ENCODE data around the gene HMGN3.

Gene HMGN3

GRCh38 chr6:79202556-79202955, 31.9 kb downstream of the HMGN3 start:
- Histone ChIP-seq H3K9me3 (ENCODE audit: control extremely low read depth in 1 of 5, control insufficient read depth in 4 of 5, insufficient read depth in 2 of 5, low read depth in 1 of 5, low read length in 4 of 5) (no peaks in the 10 kb centered on the region), H3K27me3 (replicated peaks in 2 of 5; ENCODE audit: control insufficient read depth in 4 of 5, insufficient read depth in 5 of 5, low read length in 4 of 5) (no peaks in the 10 kb centered on the region), H3K4me3 (ENCODE audit: control insufficient read depth in 1 of 7, extremely low read depth in 1 of 7, insufficient read depth in 4 of 7, low read depth in 2 of 7, low read length in 6 of 7) (no peak overlapping the region), H3K36me3 (ENCODE audit: control insufficient read depth in 4 of 4, insufficient read depth in 4 of 4, low read length in 3 of 4) (peaks cover 14 to 32% (median 20%) of the 10 kb centered on the region in 4 experiments), H3K27ac (ENCODE audit: insufficient read depth in 1 of 2, low read depth in 1 of 2, low read length in 2 of 2, poor library complexity in 1 of 2, severe bottlenecking in 2 of 2) (no peak overlapping the region), H3K4me1 (ENCODE audit: control extremely low read depth in 1 of 4, control insufficient read depth in 4 of 4, insufficient read depth in 4 of 4, low read length in 3 of 4) (no peaks in the 10 kb centered on the region)
- no CpG with 5 or more reads among the region's 1 CpG for WGBS (ENCODE audit: insufficient coverage)
- no peak for DNase-seq
- POLR2A ChIA-PET = no interaction called here
- CTCF ChIA-PET = no interaction called here

GRCh38 chr6:79201983-79202382, 32.5 kb downstream of the HMGN3 start:
- Histone ChIP-seq H3K9me3 (ENCODE audit: control extremely low read depth in 1 of 5, control insufficient read depth in 4 of 5, insufficient read depth in 2 of 5, low read depth in 1 of 5, low read length in 4 of 5) (no peaks in the 10 kb centered on the region), H3K4me3 (ENCODE audit: control insufficient read depth in 1 of 7, extremely low read depth in 1 of 7, insufficient read depth in 4 of 7, low read depth in 2 of 7, low read length in 6 of 7) (no peak overlapping the region), H3K27ac (ENCODE audit: insufficient read depth in 1 of 2, low read depth in 1 of 2, low read length in 2 of 2, poor library complexity in 1 of 2, severe bottlenecking in 2 of 2) (no peak overlapping the region), H3K4me1 (ENCODE audit: control extremely low read depth in 1 of 4, control insufficient read depth in 4 of 4, insufficient read depth in 4 of 4, low read length in 3 of 4) (no peaks in the 10 kb centered on the region), H3K36me3 (ENCODE audit: control insufficient read depth in 4 of 4, insufficient read depth in 4 of 4, low read length in 3 of 4) (peaks cover 14 to 30% (median 20%) of the 10 kb centered on the region in 4 experiments), H3K27me3 (replicated peaks in 2 of 5; ENCODE audit: control insufficient read depth in 4 of 5, insufficient read depth in 5 of 5, low read length in 4 of 5) (no peaks in the 10 kb centered on the region)
- 100% methylated on average over 1 of the region's 3 CpGs for WGBS (ENCODE audit: insufficient coverage)
- ChIA-PET POLR2A (no interaction called here), CTCF (no interaction called here)
- no peak for DNase-seq

- DNase-seq = peak in 2 of 3 donors; percentile 1 to 5
- Histone ChIP-seq H3K4me3 (ENCODE audit: control insufficient read depth in 1 of 7, extremely low read depth in 1 of 7, insufficient read depth in 4 of 7, low read depth in 2 of 7, low read length in 6 of 7) (no peak overlapping the region), H3K9me3 (ENCODE audit: control extremely low read depth in 1 of 5, control insufficient read depth in 4 of 5, insufficient read depth in 2 of 5, low read depth in 1 of 5, low read length in 4 of 5) (no peaks in the 10 kb centered on the region), H3K4me1 (ENCODE audit: control extremely low read depth in 1 of 4, control insufficient read depth in 4 of 4, insufficient read depth in 4 of 4, low read length in 3 of 4) (no peaks in the 10 kb centered on the region), H3K27ac (ENCODE audit: insufficient read depth in 1 of 2, low read depth in 1 of 2, low read length in 2 of 2, poor library complexity in 1 of 2, severe bottlenecking in 2 of 2) (no peak overlapping the region), H3K36me3 (ENCODE audit: control insufficient read depth in 4 of 4, insufficient read depth in 4 of 4, low read length in 3 of 4) (peaks cover 12 to 23% (median 16%) of the 10 kb centered on the region in 4 experiments), H3K27me3 (replicated peaks in 2 of 5; ENCODE audit: control insufficient read depth in 4 of 5, insufficient read depth in 5 of 5, low read length in 4 of 5) (no peaks in the 10 kb centered on the region)
- WGBS (ENCODE audit: insufficient coverage) = no CpG with 5 or more reads among the region's 1 CpG
- ChIA-PET CTCF (no interaction called here), POLR2A (no interaction called here)
Observed at GRCh38 chr6:79201143-79201542, 33.3 kb downstream of the HMGN3 start.

GRCh38 chr6:79196912-79197311, 37.6 kb downstream of the HMGN3 start:
- ChIA-PET CTCF (no interaction called here), POLR2A (no interaction called here)
- H3K9me3 ChIP-seq (ENCODE audit: control extremely low read depth in 1 of 5, control insufficient read depth in 4 of 5, insufficient read depth in 2 of 5, low read depth in 1 of 5, low read length in 4 of 5) = peaks cover 0 to 4% (median 0%) of the 10 kb centered on the region in 5 experiments

DNA sequence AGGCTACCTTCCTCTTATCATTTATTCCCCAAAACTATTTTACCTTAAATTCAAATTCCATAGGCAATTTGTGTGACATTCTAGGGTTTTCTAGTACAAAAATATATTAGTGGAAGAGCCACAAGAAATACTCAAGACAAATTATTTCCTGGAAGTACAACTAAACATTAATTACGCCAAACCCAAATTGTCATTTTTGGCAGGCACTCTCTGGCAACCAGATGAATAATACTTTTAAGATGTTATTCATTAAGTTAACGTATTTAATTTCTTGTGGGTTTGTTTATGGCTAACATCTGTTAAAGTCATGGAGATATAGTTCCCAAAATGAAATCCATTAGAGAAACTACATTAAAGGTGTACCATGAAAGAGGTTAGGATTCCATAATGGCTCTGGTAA, 40.5 kb downstream of the HMGN3 start:
- WGBS (ENCODE audit: insufficient coverage) = 100% methylated on average over 1 of the region's 2 CpGs
- Histone ChIP-seq H3K4me3 (ENCODE audit: control insufficient read depth in 1 of 7, extremely low read depth in 1 of 7, insufficient read depth in 4 of 7, low read depth in 2 of 7, low read length in 6 of 7) (no peak overlapping the region), H3K4me1 (ENCODE audit: control extremely low read depth in 1 of 4, control insufficient read depth in 4 of 4, insufficient read depth in 4 of 4, low read length in 3 of 4) (no peaks in the 10 kb centered on the region), H3K9me3 (ENCODE audit: control extremely low read depth in 1 of 5, control insufficient read depth in 4 of 5, insufficient read depth in 2 of 5, low read depth in 1 of 5, low read length in 4 of 5) (peaks cover 0 to 15% (median 7%) of the 10 kb centered on the region in 5 experiments), H3K27ac (ENCODE audit: insufficient read depth in 1 of 2, low read depth in 1 of 2, low read length in 2 of 2, poor library complexity in 1 of 2, severe bottlenecking in 2 of 2) (no peak overlapping the region), H3K27me3 (replicated peaks in 2 of 5; ENCODE audit: control insufficient read depth in 4 of 5, insufficient read depth in 5 of 5, low read length in 4 of 5) (no peaks in the 10 kb centered on the region), H3K36me3 (ENCODE audit: control insufficient read depth in 4 of 4, insufficient read depth in 4 of 4, low read length in 3 of 4) (peaks cover 0 to 6% (median 2%) of the 10 kb centered on the region in 4 experiments)
- no peak for DNase-seq
- CTCF ChIA-PET = no interaction called here
- POLR2A ChIA-PET = no interaction called here

More at GRCh38 chr6:79196912-79197311, 37.6 kb downstream of the HMGN3 start:
- H3K4me1 ChIP-seq (ENCODE audit: control extremely low read depth in 1 of 4, control insufficient read depth in 4 of 4, insufficient read depth in 4 of 4, low read length in 3 of 4) = no peaks in the 10 kb centered on the region
- H3K4me3 ChIP-seq (ENCODE audit: control insufficient read depth in 1 of 7, extremely low read depth in 1 of 7, insufficient read depth in 4 of 7, low read depth in 2 of 7, low read length in 6 of 7) = no peak overlapping the region
- peaks cover 3 to 7% (median 5%) of the 10 kb centered on the region in 4 experiments for H3K36me3 ChIP-seq (ENCODE audit: control insufficient read depth in 4 of 4, insufficient read depth in 4 of 4, low read length in 3 of 4)
- H3K27me3 ChIP-seq (replicated peaks in 2 of 5; ENCODE audit: control insufficient read depth in 4 of 5, insufficient read depth in 5 of 5, low read length in 4 of 5) = no peaks in the 10 kb centered on the region
- DNase-seq = peak in 1 of 3 donors; percentile 4
- H3K27ac ChIP-seq (ENCODE audit: insufficient read depth in 1 of 2, low read depth in 1 of 2, low read length in 2 of 2, poor library complexity in 1 of 2, severe bottlenecking in 2 of 2) = no peak overlapping the region

DNA sequence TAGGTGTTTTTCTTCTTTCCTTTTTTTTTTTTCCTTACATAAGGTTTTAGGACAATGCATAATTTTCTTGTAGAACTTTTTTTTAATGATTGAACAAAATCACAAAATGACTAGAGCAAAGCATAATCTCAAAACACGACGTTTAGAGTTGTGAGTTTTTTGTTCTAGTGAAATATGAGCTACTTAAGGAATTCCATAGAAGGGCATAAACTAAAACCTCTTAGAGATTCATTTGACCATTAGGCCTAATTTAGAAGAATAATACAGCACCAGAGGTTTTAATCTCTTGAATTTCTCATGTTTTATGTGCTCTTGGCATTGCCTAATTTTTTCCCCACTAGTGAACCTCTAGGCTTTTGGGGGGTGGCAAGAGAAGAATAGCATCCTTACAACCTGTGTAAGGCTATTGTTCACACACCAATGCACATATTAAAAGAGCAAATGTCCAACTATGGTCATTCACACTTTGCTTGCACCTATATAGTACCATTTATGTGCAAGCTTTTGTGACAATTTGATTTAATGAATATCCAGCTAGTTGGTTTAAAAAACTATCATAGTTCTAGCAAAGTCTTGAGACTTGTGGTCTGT, 44.6 kb downstream of the HMGN3 start:
- POLR2A ChIA-PET = interaction anchor here (0.6 kb wide), 1 partner anchor 45 kb away, joined by 3 read pairs; the partner anchor contains the start of gene HMGN3
- Histone ChIP-seq H3K36me3 (ENCODE audit: control insufficient read depth in 4 of 4, insufficient read depth in 4 of 4, low read length in 3 of 4) (no peaks in the 10 kb centered on the region), H3K27me3 (replicated peaks in 2 of 5; ENCODE audit: control insufficient read depth in 4 of 5, insufficient read depth in 5 of 5, low read length in 4 of 5) (no peaks in the 10 kb centered on the region), H3K27ac (ENCODE audit: insufficient read depth in 1 of 2, low read depth in 1 of 2, low read length in 2 of 2, poor library complexity in 1 of 2, severe bottlenecking in 2 of 2) (no peak overlapping the region), H3K4me3 (ENCODE audit: control insufficient read depth in 1 of 7, extremely low read depth in 1 of 7, insufficient read depth in 4 of 7, low read depth in 2 of 7, low read length in 6 of 7) (no peak overlapping the region), H3K4me1 (ENCODE audit: control extremely low read depth in 1 of 4, control insufficient read depth in 4 of 4, insufficient read depth in 4 of 4, low read length in 3 of 4) (no peaks in the 10 kb centered on the region), H3K9me3 (ENCODE audit: control extremely low read depth in 1 of 5, control insufficient read depth in 4 of 5, insufficient read depth in 2 of 5, low read depth in 1 of 5, low read length in 4 of 5) (peaks cover 0 to 15% (median 7%) of the 10 kb centered on the region in 5 experiments)
- no CpG with 5 or more reads among the region's 2 CpGs for WGBS (ENCODE audit: insufficient coverage)
- no peak for DNase-seq
- CTCF ChIA-PET = interaction anchor here (1.6 kb wide), 1 partner anchor 18 kb away, joined by 4 read pairs; no protein-coding TSS in a partner anchor

- Histone ChIP-seq H3K36me3 (ENCODE audit: control insufficient read depth in 4 of 4, insufficient read depth in 4 of 4, low read length in 3 of 4) (no peaks in the 10 kb centered on the region), H3K4me3 (ENCODE audit: control insufficient read depth in 1 of 7, extremely low read depth in 1 of 7, insufficient read depth in 4 of 7, low read depth in 2 of 7, low read length in 6 of 7) (no peak overlapping the region), H3K4me1 (ENCODE audit: control extremely low read depth in 1 of 4, control insufficient read depth in 4 of 4, insufficient read depth in 4 of 4, low read length in 3 of 4) (no peaks in the 10 kb centered on the region), H3K27ac (ENCODE audit: insufficient read depth in 1 of 2, low read depth in 1 of 2, low read length in 2 of 2, poor library complexity in 1 of 2, severe bottlenecking in 2 of 2) (no peak overlapping the region), H3K27me3 (replicated peaks in 2 of 5; ENCODE audit: control insufficient read depth in 4 of 5, insufficient read depth in 5 of 5, low read length in 4 of 5) (peaks cover 0 to 2% (median 0%) of the 10 kb centered on the region in 5 experiments), H3K9me3 (ENCODE audit: control extremely low read depth in 1 of 5, control insufficient read depth in 4 of 5, insufficient read depth in 2 of 5, low read depth in 1 of 5, low read length in 4 of 5) (peaks cover 0 to 15% (median 7%) of the 10 kb centered on the region in 5 experiments)
- POLR2A ChIA-PET = interaction anchor here (0.6 kb wide), 1 partner anchor 45 kb away, joined by 3 read pairs; the partner anchor contains the start of gene HMGN3
- CTCF ChIA-PET = interaction anchor here (1.6 kb wide), 1 partner anchor 19 kb away, joined by 4 read pairs; no protein-coding TSS in a partner anchor
- DNase-seq = no peak
- WGBS (ENCODE audit: insufficient coverage) = 100% methylated on average over 1 of the region's 3 CpGs
Observed at GRCh38 chr6:79188885-79189480, 45.5 kb downstream of the HMGN3 start.

Data from common myeloid progenitor, CD34-positive (primary cell).